ENCODE results near the gene RPRD1B.
"Not testable (repeated sequence)": the region's sequence is repeated elsewhere in the genome, so short reads cannot be mapped to it uniquely, and the experiment has no call there.

Gene RPRD1B

GRCh38 chr20:38073307-38074071 lies 39.9 kb downstream of the RPRD1B start:
- no peak for DNase-seq (ENCODE audit: low read depth)

- no peak for DNase-seq (ENCODE audit: low read depth)
Observed at GRCh38 chr20:38075161-38075998, 41.8 kb downstream of the RPRD1B start.

- DNase-seq (ENCODE audit: low read depth), result no peak
Observed at GRCh38 chr20:38076548-38076947, 43.0 kb downstream of the RPRD1B start.

- no peak for DNase-seq (ENCODE audit: low read depth)
Observed at GRCh38 chr20:38078084-38078483, 44.5 kb downstream of the RPRD1B start.

GRCh38 chr20:38079353-38079752 lies 45.8 kb downstream of the RPRD1B start:
- DNase-seq (ENCODE audit: low read depth), result no peak

- no peak for DNase-seq (ENCODE audit: low read depth)
Observed at GRCh38 chr20:38081575-38081974, 48.0 kb downstream of the RPRD1B start.

- DNase-seq (ENCODE audit: low read depth), result no peak
Observed at GRCh38 chr20:38082894-38083293, 49.3 kb downstream of the RPRD1B start.

- no peak for DNase-seq (ENCODE audit: low read depth)
Observed at GRCh38 chr20:38083338-38084048, 49.9 kb downstream of the RPRD1B start.

- no peak for DNase-seq (ENCODE audit: low read depth)
Observed at GRCh38 chr20:38084425-38084951, 50.9 kb downstream of the RPRD1B start.

GRCh38 chr20:38085026-38085425 lies 51.5 kb downstream of the RPRD1B start:
- no peak for DNase-seq (ENCODE audit: low read depth)

GRCh38 chr20:38089500-38089899 lies 56.0 kb downstream of the RPRD1B start:
- no peak for DNase-seq (ENCODE audit: low read depth)

- DNase-seq (ENCODE audit: low read depth), result no peak
Observed at GRCh38 chr20:38090061-38090460, 56.5 kb downstream of the RPRD1B start.

- no peak for DNase-seq (ENCODE audit: low read depth)
Observed at GRCh38 chr20:38091441-38092216, 58.1 kb downstream of the RPRD1B start.

- DNase-seq (ENCODE audit: low read depth), result no peak
Observed at GRCh38 chr20:38092260-38092857, 58.8 kb downstream of the RPRD1B start.

GRCh38 chr20:38092915-38093314 lies 59.4 kb downstream of the RPRD1B start:
- DNase-seq (ENCODE audit: low read depth), result no peak

- no peak for DNase-seq (ENCODE audit: low read depth)
Observed at GRCh38 chr20:38093641-38094077, 60.1 kb downstream of the RPRD1B start.

- DNase-seq (ENCODE audit: low read depth), result no peak
Observed at GRCh38 chr20:38094373-38094891, 60.9 kb downstream of the RPRD1B start.

GRCh38 chr20:38095017-38095686 lies 61.6 kb downstream of the RPRD1B start:
- no peak for DNase-seq (ENCODE audit: low read depth)

GRCh38 chr20:38098952-38099351 lies 65.4 kb downstream of the RPRD1B start:
- DNase-seq (ENCODE audit: low read depth), result no peak

- DNase-seq (ENCODE audit: low read depth), result not testable (repeated sequence)
Observed at GRCh38 chr20:38102206-38102605, 68.7 kb downstream of the RPRD1B start.

Data from T-helper 22 cell (primary cell).